HFF-Myc (cell line): ENCODE data around the gene SPECC1.
"Not testable (repeated sequence)": the region's sequence is repeated elsewhere in the genome, so short reads cannot be mapped to it uniquely, and the experiment has no call there.

Experiments used
- DNase-seq: peaks from one replicate; pipeline ENCODE4 v3.0.0-alpha.2; 2011; ENCODE audit warnings: low read depth; ENCODE audit errors: extremely low read depth
- H3K4me3 ChIP-seq: replicated peaks from 2 replicates; pipeline ENCODE4 v1.5.1; 2011; ENCODE audit warnings: low read depth, mild to moderate bottlenecking, control low read depth, low read length
- CTCF ChIP-seq: IDR thresholded peaks from 2 replicates; pipeline ENCODE4 v1.5.1; 2012; ENCODE audit warnings: mild to moderate bottlenecking, low read depth, low read length, control low read depth; ENCODE audit errors: missing control alignments

The SPECC1 gene

GRCh38 chr17:20105539-20106280, 96.6 kb downstream of the SPECC1 start:
- DNase-seq, result no peak
- TF ChIP-seq CTCF, result no peak
- no peak overlapping the region for H3K4me3 ChIP-seq

GRCh38 chr17:20106446-20106845, 97.3 kb downstream of the SPECC1 start:
- not testable (repeated sequence) for H3K4me3 ChIP-seq, DNase-seq

GRCh38 chr17:20109076-20109475, 99.9 kb downstream of the SPECC1 start:
- DNase-seq, result no peak
- no peak for TF ChIP-seq CTCF
- H3K4me3 ChIP-seq, result no peak overlapping the region

- H3K4me3 ChIP-seq, result no peak overlapping the region
- TF ChIP-seq CTCF, result no peak
- DNase-seq, result no peak
These were observed 102.4 kb downstream of the SPECC1 start for GRCh38 chr17:20111538-20111937.

GRCh38 chr17:20114466-20114865, 105.3 kb downstream of the SPECC1 start:
- H3K4me3 ChIP-seq, result no peak overlapping the region
- no peak for TF ChIP-seq CTCF
- no peak for DNase-seq

- H3K4me3 ChIP-seq, result no peak overlapping the region
- peak; percentile 67 for TF ChIP-seq CTCF
- DNase-seq, result peak; percentile 15
These were observed 107.6 kb downstream of the SPECC1 start for GRCh38 chr17:20116683-20117309.

- no peak for TF ChIP-seq CTCF
- H3K4me3 ChIP-seq, result no peak overlapping the region
- DNase-seq, result no peak
These were observed 109.1 kb downstream of the SPECC1 start for GRCh38 chr17:20118280-20118679.
